ENCODE measurements around the gene ENDOG.
"Not testable (repeated sequence)": the region's sequence is repeated elsewhere in the genome, so short reads cannot be mapped to it uniquely, and the experiment has no call there.

ENDOG gene

DNA sequence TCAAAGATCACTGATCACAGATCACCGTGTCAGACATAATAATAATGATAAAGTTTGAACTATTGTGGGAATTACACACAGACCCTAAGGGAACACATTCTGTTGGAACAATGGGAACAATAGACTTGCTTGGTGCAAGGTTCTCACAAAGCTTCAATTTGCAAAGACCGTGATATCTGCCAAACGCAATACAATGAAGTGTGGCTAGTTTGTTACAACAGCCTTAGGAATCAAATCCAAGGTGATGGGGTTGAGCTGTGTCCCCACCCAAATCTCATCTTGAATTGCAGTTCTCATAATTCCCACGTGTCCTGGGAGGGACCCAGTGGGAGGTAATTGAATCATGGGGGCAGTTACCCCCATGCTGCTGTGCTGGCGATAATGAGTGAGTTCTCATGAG lies 42.6 kb downstream of the ENDOG start:
- H3K27ac ChIP-seq (ENCODE audit: insufficient read depth, low read length, poor library complexity, severe bottlenecking): no peak overlapping the region
- H3K9me3 ChIP-seq (ENCODE audit: control insufficient read depth, low read length): no peaks in the 10 kb centered on the region
- DNase-seq: no peak
- no peaks in the 10 kb centered on the region for H3K36me3 ChIP-seq (ENCODE audit: control insufficient read depth, insufficient read depth, low read length)
- H3K4me3 ChIP-seq (ENCODE audit: insufficient read depth, low read depth, low read length, poor library complexity, severe bottlenecking): no peak overlapping the region
- no peaks in the 10 kb centered on the region for H3K27me3 ChIP-seq (replicated peaks; ENCODE audit: control insufficient read depth, insufficient read depth, low read length, poor library complexity, severe bottlenecking)
- H3K4me1 ChIP-seq (ENCODE audit: control insufficient read depth, insufficient read depth, low read length, poor library complexity, severe bottlenecking): no peaks in the 10 kb centered on the region

DNA sequence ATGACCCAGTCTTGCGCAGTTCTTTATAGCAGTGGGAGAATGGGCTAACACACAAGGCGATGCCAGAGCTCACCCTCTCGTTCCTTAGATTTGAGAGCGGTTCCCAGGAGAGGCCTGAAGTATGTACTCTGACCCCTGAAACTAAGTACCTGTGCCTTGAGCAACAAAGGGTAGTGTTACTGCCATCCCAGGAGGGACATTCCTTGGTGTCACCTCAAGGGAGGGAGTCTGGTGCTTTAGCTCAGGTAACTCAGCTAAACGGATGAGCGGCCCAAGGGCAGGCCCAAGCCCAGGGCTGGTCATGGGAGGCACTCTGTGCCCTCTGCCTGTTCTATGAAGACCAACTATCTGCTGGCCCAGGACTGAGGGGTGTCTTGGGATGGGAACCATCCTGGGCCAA lies 43.2 kb downstream of the ENDOG start:
- H3K27ac ChIP-seq (ENCODE audit: insufficient read depth, low read length, poor library complexity, severe bottlenecking): no peak overlapping the region
- DNase-seq: no peak
- no peaks in the 10 kb centered on the region for H3K27me3 ChIP-seq (replicated peaks; ENCODE audit: control insufficient read depth, insufficient read depth, low read length, poor library complexity, severe bottlenecking)
- H3K9me3 ChIP-seq (ENCODE audit: control insufficient read depth, low read length): no peaks in the 10 kb centered on the region
- H3K36me3 ChIP-seq (ENCODE audit: control insufficient read depth, insufficient read depth, low read length): no peaks in the 10 kb centered on the region
- no peak overlapping the region for H3K4me3 ChIP-seq (ENCODE audit: insufficient read depth, low read depth, low read length, poor library complexity, severe bottlenecking)
- H3K4me1 ChIP-seq (ENCODE audit: control insufficient read depth, insufficient read depth, low read length, poor library complexity, severe bottlenecking): no peaks in the 10 kb centered on the region

DNA sequence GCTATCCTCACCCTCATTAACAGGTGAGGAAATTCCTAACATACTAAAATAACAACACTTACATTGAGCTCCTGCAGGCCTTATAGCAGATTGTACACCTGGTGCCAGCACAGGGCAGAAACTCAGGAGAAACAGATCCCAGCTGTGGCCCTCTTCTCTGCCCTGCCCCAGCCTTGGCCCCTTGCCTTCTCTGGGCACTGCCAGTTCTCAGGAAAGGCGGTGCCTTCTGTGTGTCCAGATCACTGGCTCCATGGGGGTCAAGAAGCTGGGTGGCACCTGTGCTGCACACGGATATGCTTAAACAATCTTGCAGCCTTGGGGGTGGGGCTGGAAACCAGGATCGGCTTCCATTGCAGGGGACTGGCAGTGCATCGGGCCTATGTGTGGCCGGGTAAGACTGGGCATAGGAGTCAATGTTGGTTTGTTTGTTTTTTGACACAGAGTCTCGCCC lies 44.1 kb downstream of the ENDOG start:
- no peaks in the 10 kb centered on the region for H3K27me3 ChIP-seq (replicated peaks; ENCODE audit: control insufficient read depth, insufficient read depth, low read length, poor library complexity, severe bottlenecking)
- no peak for DNase-seq
- H3K9me3 ChIP-seq (ENCODE audit: control insufficient read depth, low read length): no peaks in the 10 kb centered on the region
- H3K36me3 ChIP-seq (ENCODE audit: control insufficient read depth, insufficient read depth, low read length): no peaks in the 10 kb centered on the region
- H3K27ac ChIP-seq (ENCODE audit: insufficient read depth, low read length, poor library complexity, severe bottlenecking): no peak overlapping the region
- no peaks in the 10 kb centered on the region for H3K4me1 ChIP-seq (ENCODE audit: control insufficient read depth, insufficient read depth, low read length, poor library complexity, severe bottlenecking)
- H3K4me3 ChIP-seq (ENCODE audit: insufficient read depth, low read depth, low read length, poor library complexity, severe bottlenecking): no peak overlapping the region

DNA sequence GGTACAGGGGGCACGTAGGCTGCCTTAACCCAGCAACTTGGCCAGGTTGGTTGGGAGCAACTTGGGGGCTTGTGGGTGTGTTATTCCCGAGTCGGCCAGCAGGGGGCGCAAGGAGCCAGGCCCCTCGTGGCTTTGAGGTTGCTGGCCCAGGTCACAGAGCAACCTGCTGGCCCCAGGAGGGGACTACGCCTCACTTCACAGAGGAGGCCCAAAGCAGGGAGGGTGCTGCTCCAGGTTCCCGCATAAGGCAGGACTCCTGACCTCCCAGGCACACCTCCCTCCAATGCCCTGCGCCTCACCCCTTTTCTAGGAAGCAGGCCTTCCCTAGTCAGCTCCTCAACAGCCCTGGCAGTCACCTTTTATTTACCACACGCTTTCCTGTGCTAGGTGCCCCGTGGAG lies 45.3 kb downstream of the ENDOG start:
- no peaks in the 10 kb centered on the region for H3K4me1 ChIP-seq (ENCODE audit: control insufficient read depth, insufficient read depth, low read length, poor library complexity, severe bottlenecking)
- H3K27ac ChIP-seq (ENCODE audit: insufficient read depth, low read length, poor library complexity, severe bottlenecking): no peak overlapping the region
- no peaks in the 10 kb centered on the region for H3K36me3 ChIP-seq (ENCODE audit: control insufficient read depth, insufficient read depth, low read length)
- DNase-seq: peak; percentile 64 to 77 (median 71)
- H3K27me3 ChIP-seq (replicated peaks; ENCODE audit: control insufficient read depth, insufficient read depth, low read length, poor library complexity, severe bottlenecking): no peaks in the 10 kb centered on the region
- no peak overlapping the region for H3K4me3 ChIP-seq (ENCODE audit: insufficient read depth, low read depth, low read length, poor library complexity, severe bottlenecking)
- H3K9me3 ChIP-seq (ENCODE audit: control insufficient read depth, low read length): no peaks in the 10 kb centered on the region

DNA sequence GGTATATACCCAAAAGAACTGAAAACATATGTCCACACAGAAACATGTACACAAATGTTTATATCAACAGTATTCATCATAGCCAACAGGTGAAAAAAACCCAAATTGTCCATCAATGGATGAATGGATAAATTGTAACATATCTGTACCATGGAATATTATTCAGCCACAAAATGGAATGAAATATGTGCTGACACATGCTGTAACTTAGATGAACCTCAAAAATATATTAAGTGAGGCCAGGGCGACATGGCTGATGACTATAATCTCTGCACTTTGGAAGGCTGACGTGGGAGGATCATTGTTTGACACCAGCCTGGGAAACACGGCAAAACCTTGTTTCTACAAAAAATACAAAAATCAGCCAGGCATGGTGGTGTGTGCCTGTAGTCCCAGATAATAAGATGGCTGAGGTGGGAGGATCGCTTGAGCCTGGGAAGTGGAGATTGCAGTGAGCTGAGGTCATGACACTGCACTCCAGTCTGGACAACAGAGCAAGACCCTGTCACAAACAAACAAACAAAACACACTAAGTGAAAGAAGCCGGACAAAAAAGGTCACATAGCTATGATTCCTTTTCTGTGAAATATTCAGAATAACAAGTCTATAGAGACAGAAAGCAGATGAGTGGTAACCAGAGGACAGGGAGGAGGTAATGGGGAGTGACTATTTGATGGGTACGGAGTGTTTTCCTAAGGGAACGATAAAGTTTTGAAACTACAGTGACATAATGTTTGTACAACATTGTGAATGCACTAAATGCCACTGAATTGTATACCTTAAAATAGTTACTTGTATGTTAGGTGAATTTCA lies 52.0 kb downstream of the ENDOG start:
- Histone ChIP-seq H3K4me3 (ENCODE audit: insufficient read depth, low read depth, low read length, poor library complexity, severe bottlenecking) (no peak overlapping the region), H3K27me3 (replicated peaks; ENCODE audit: control insufficient read depth, insufficient read depth, low read length, poor library complexity, severe bottlenecking) (no peaks in the 10 kb centered on the region), H3K27ac (ENCODE audit: insufficient read depth, low read length, poor library complexity, severe bottlenecking) (no peak overlapping the region), H3K9me3 (ENCODE audit: control insufficient read depth, low read length) (no peaks in the 10 kb centered on the region), H3K4me1 (ENCODE audit: control insufficient read depth, insufficient read depth, low read length, poor library complexity, severe bottlenecking) (no peaks in the 10 kb centered on the region), H3K36me3 (ENCODE audit: control insufficient read depth, insufficient read depth, low read length) (peaks cover 4% of the 10 kb centered on the region)
- DNase-seq: no peak

DNA sequence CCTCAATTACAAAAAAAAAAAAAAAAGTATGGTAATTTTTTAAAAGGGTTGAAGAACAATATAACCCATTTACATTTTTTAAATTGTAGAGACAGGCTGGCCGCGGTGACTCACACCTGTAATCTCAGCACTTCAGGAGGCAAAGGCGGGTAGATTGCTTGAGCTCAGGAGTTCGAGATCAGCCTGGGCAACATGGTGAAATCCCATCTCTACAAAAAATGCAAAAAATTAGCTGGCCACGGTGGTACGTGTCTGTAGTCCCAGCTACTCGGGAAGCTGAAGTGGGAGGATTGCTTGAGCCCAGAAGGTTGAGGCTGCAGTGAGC lies 52.6 kb downstream of the ENDOG start:
- not testable (repeated sequence) for DNase-seq; H3K27ac ChIP-seq (ENCODE audit: insufficient read depth, low read length, poor library complexity, severe bottlenecking); H3K27me3 ChIP-seq (replicated peaks; ENCODE audit: control insufficient read depth, insufficient read depth, low read length, poor library complexity, severe bottlenecking); H3K9me3 ChIP-seq (ENCODE audit: control insufficient read depth, low read length); H3K36me3 ChIP-seq (ENCODE audit: control insufficient read depth, insufficient read depth, low read length); H3K4me1 ChIP-seq (ENCODE audit: control insufficient read depth, insufficient read depth, low read length, poor library complexity, severe bottlenecking); H3K4me3 ChIP-seq (ENCODE audit: insufficient read depth, low read depth, low read length, poor library complexity, severe bottlenecking)
